Stimulated activated CD8-positive, alpha-beta memory T cell treated with anti-CD3 and anti-CD28 coated beads, Interleukin-7, amount 100 ng/mL, for 48 hours (primary cell): ENCODE data around the gene PLGRKT.
"Not testable (repeated sequence)": the region's sequence is repeated elsewhere in the genome, so short reads cannot be mapped to it uniquely, and the experiment has no call there.

ENCODE experiments used
- DNase-seq, 2 donors: peaks; one replicate each; pipeline ENCODE4 v3.0.0-alpha.2; 2020; ENCODE audit warnings: low read depth in 1 of 2; ENCODE audit errors: extremely low read depth in 1 of 2

The PLGRKT gene

GRCh38 chr9:5453004-5453403 is 15.3 kb upstream of the PLGRKT start:
- DNase-seq, result no peak

DNA sequence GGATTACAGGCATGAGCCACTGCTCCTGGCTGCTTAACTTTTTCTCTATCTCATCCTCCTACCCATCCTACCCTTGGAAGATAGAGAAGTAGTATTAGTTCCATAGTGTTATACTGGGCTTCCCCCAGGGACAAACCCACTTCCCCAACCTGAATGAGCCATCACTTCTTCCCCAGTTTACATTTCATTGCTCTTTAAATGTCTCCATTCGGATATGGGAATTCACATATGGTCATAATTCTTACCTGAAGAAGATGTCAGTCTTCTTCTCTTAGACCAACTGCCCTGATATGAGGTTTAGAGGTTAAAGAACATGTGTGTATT is 14.5 kb upstream of the PLGRKT start:
- no peak for DNase-seq

GRCh38 chr9:5450359-5451091 is 12.8 kb upstream of the PLGRKT start, which contains the start of gene CD274:
CD274 (plus strand) TSS chr9:5450542; CDS start chr9:5456114, 5,572 bp downstream.
- peak; percentile 81 to 83 for DNase-seq

- DNase-seq, result no peak
Measured at GRCh38 chr9:5449521-5450358, 12.0 kb upstream of the PLGRKT start.

GRCh38 chr9:5448461-5449435 is 11.0 kb upstream of the PLGRKT start:
- no peak for DNase-seq

- DNase-seq, result no peak
Measured at GRCh38 chr9:5448016-5448415, 10.3 kb upstream of the PLGRKT start.

GRCh38 chr9:5447337-5447736 is 9.6 kb upstream of the PLGRKT start:
- no peak for DNase-seq

DNA sequence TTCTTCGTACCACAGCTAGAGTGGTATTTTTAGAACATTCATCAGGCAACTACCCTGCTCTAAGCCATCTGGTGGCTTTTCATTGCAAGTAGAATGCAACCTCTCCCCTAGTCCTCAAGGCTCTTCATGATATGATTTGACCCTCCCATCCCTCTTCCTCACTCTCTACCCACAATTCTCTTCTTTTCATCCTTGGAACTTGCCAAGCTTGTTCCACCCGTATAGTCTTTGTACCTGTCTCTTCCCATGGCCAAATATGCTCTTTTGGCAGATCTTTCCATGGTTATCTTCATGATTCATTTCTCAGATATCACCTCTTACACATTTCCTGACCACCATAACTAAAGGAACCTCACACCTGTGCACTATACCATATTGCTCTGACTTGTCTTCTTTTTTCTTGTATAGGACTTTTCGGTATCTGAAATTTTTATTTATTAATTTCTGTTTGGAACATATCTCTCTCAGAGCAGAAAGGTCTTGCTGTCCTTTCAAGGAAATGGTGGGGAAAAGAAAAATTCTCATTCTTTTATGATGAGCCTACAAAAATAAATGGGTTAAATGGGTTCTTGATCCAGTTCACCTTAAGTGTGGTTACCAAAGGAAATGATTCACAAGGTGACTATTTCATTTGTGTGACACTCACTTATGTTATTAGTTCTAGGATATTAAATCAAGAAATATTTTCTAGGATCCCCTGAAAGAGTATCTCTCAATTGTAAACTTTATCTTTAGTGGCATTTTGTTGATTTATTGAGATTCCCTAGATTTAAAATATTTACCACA is 8.9 kb upstream of the PLGRKT start:
- DNase-seq, result no peak

- DNase-seq, result no peak
Measured at GRCh38 chr9:5445886-5446285, 8.2 kb upstream of the PLGRKT start.

- DNase-seq, result not testable (repeated sequence)
Measured at GRCh38 chr9:5445096-5445495, 7.4 kb upstream of the PLGRKT start.

- DNase-seq, result no peak
Measured at GRCh38 chr9:5443850-5444249, 6.1 kb upstream of the PLGRKT start.

DNA sequence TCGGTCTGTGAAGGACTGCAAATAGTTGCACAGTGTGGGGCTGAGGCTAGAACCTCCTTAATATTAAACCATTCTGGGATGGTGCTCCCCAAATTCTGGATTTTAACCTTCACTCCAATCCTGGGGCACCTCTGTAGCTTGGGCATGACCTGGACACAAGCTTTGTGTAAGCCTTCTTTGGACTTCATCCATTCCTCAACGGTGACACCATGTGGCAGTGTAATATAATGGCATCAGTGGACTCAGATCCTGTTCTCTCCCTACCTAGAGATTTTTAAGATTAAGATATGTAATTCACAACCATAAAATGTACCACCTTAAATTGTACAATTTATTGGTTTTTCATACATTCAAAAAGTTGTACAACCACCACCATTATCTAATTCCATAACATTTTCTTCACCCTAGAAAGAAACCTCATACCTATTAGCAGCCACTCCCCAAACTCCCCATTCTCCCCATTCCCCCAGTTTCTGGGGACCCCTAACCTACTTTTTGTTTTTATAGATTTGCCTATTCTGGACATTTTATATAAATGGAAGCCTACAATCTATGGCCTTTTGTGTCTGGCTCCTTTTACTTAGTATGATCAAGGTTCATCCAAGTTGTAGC is 4.8 kb upstream of the PLGRKT start:
- no peak for DNase-seq

DNA sequence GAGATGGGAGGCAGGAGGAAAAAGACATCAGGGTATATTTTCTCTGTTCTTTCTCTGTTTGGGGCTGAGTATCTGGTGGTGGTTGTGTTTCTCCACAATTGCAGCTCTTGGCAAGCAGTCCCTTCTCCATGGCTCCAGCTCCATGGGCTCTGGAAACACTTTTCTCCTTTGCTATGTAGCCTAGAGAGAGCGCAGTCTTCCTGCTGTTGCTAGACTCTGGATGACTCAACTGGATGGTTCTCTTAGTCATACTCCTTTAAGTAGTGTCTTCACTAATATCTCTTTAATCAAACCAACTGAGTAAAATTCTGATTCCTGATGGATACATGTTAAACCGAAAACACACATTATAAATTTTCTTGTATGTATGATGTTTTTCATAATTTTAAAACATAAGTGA is 3.3 kb upstream of the PLGRKT start:
- no peak for DNase-seq

GRCh38 chr9:5440426-5440825 is 2.7 kb upstream of the PLGRKT start:
- DNase-seq, result no peak

GRCh38 chr9:5438301-5439162 is 807 bp upstream of the PLGRKT start:
- DNase-seq, result peak in 1 of 2 donors; percentile 61

DNA sequence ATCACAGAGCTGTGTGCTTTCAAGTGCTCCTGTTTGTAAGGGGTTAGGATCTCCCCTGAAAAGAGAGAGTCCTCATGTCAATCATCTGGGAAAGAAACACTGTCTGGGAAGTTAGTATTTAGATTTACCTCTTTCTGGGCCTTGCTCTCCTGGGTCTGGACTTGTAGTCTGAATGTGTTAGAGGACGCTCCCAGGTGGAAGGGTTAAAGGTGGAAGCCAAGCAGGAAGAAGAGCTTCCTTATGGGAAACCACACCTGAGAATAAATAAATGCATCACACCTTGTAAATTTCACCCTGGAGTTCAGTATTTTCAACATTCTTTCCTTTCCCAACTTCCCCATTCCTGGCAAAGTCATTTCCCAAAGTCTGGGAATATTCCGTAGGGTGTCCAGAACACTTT is 1.3 kb downstream of the PLGRKT start:
- no peak for DNase-seq

DNA sequence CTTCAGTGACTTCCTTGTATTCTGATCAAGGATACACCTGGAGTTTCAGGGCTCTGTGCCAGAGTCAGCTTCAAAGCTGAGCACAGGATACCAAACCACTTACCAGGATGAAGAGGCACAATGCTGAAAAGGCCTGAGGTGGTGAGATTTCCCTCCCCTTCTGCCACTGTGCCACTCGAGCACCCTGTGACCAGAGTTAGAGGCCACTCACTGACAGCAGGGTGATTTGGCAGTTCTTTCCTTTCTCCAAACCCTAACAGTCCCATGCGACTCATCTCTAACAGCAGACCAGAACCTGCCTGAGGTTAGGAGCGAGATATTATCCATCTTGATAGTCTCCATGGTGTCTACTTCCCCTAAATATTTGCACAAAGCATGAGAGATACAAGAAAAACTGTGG is 1.8 kb downstream of the PLGRKT start:
- DNase-seq, result no peak

GRCh38 chr9:5433841-5434810 is 3.6 kb downstream of the PLGRKT start:
- not testable (repeated sequence) for DNase-seq
